ENCODE results near the gene LLGL2. TPM values are rescaled to one million over a fixed set of nuclear protein-coding genes. Genes with fewer than 3 reads are reported as not detected.
"Not testable (repeated sequence)": the region's sequence is repeated elsewhere in the genome, so short reads cannot be mapped to it uniquely, and the experiment has no call there.

LLGL2 gene
- total RNA-seq (2014; rRNA removed; shearing (Covaris generic); ENCODE audit: low replicate concordance): 0.39 and 3.9 TPM in 2 replicates

GRCh38 chr17:75524970-75525805, at the start of gene LLGL2:
TSS of gene LLGL2 (plus strand) at chr17:75525697. CDS start at chr17:75543427, 17,730 bp downstream.
- no peaks in the 10 kb centered on the region for H3K9me3 ChIP-seq
- H3K36me3 ChIP-seq: no peaks in the 10 kb centered on the region; the same call in 1 of the 2 replicates
- H3K4me3 ChIP-seq: no peak within 1 kb of the TSS
- DNase-seq: no peak
- H3K27me3 ChIP-seq: no peaks in the 10 kb centered on the region

GRCh38 chr17:75475851-75476250, 49.6 kb upstream of the LLGL2 start:
- no peaks in the 10 kb centered on the region for H3K9me3 ChIP-seq
- peaks cover 5% of the 10 kb centered on the region for H3K36me3 ChIP-seq
- no peaks in the 10 kb centered on the region for H3K27me3 ChIP-seq
- no peak overlapping the region for H3K4me3 ChIP-seq
- no peak for DNase-seq

- H3K9me3 ChIP-seq: no peaks in the 10 kb centered on the region
- H3K4me3 ChIP-seq: no peak overlapping the region
- no peak for DNase-seq
- H3K27me3 ChIP-seq: no peaks in the 10 kb centered on the region
- peaks cover 5% of the 10 kb centered on the region for H3K36me3 ChIP-seq
Measured at GRCh38 chr17:75476271-75476671, 49.2 kb upstream of the LLGL2 start.

GRCh38 chr17:75476752-75477489, 48.6 kb upstream of the LLGL2 start:
- H3K27me3 ChIP-seq: no peaks in the 10 kb centered on the region
- H3K36me3 ChIP-seq: peaks cover 5% of the 10 kb centered on the region
- H3K9me3 ChIP-seq: no peaks in the 10 kb centered on the region
- H3K4me3 ChIP-seq: no peak overlapping the region
- no peak for DNase-seq

- not testable (repeated sequence) for H3K9me3 ChIP-seq, H3K4me3 ChIP-seq, H3K36me3 ChIP-seq, H3K27me3 ChIP-seq, DNase-seq
Measured at GRCh38 chr17:75477490-75477862, 48.0 kb upstream of the LLGL2 start.

- no peaks in the 10 kb centered on the region for H3K27me3 ChIP-seq
- no peak overlapping the region for H3K4me3 ChIP-seq
- H3K36me3 ChIP-seq: peaks cover 2% of the 10 kb centered on the region
- no peaks in the 10 kb centered on the region for H3K9me3 ChIP-seq
- no peak for DNase-seq
Measured at GRCh38 chr17:75478508-75478907, 47.0 kb upstream of the LLGL2 start.

GRCh38 chr17:75480281-75480680, 45.2 kb upstream of the LLGL2 start:
- Histone ChIP-seq H3K36me3 (no peaks in the 10 kb centered on the region), H3K27me3 (no peaks in the 10 kb centered on the region), H3K9me3 (no peaks in the 10 kb centered on the region), H3K4me3 (no peak overlapping the region)
- no peak for DNase-seq

GRCh38 chr17:75481194-75482068, 44.1 kb upstream of the LLGL2 start:
- Histone ChIP-seq H3K4me3 (no peak overlapping the region), H3K9me3 (no peaks in the 10 kb centered on the region), H3K36me3 (no peaks in the 10 kb centered on the region), H3K27me3 (no peaks in the 10 kb centered on the region)
- no peak for DNase-seq

- DNase-seq: no peak
- Histone ChIP-seq H3K9me3 (no peaks in the 10 kb centered on the region), H3K27me3 (no peaks in the 10 kb centered on the region), H3K36me3 (no peaks in the 10 kb centered on the region), H3K4me3 (no peak overlapping the region)
Measured at GRCh38 chr17:75482098-75482942, 43.2 kb upstream of the LLGL2 start.

GRCh38 chr17:75485688-75486087, 39.8 kb upstream of the LLGL2 start:
- no peak for DNase-seq
- H3K9me3 ChIP-seq: no peaks in the 10 kb centered on the region
- no peaks in the 10 kb centered on the region for H3K27me3 ChIP-seq
- H3K36me3 ChIP-seq: no peaks in the 10 kb centered on the region
- no peak overlapping the region for H3K4me3 ChIP-seq

- Histone ChIP-seq H3K9me3 (no peaks in the 10 kb centered on the region), H3K4me3 (no peak overlapping the region), H3K27me3 (no peaks in the 10 kb centered on the region), H3K36me3 (no peaks in the 10 kb centered on the region)
- no peak for DNase-seq
Measured at GRCh38 chr17:75486151-75486550, 39.3 kb upstream of the LLGL2 start.

GRCh38 chr17:75486951-75487350, 38.5 kb upstream of the LLGL2 start:
- H3K4me3 ChIP-seq: no peak overlapping the region
- no peaks in the 10 kb centered on the region for H3K27me3 ChIP-seq
- H3K36me3 ChIP-seq: no peaks in the 10 kb centered on the region; the same call in 1 of the 2 replicates
- H3K9me3 ChIP-seq: no peaks in the 10 kb centered on the region
- no peak for DNase-seq

- no peaks in the 10 kb centered on the region for H3K9me3 ChIP-seq
- no peak for DNase-seq
- no peaks in the 10 kb centered on the region; the same call in 1 of the 2 replicates for H3K36me3 ChIP-seq
- H3K4me3 ChIP-seq: no peak overlapping the region
- H3K27me3 ChIP-seq: no peaks in the 10 kb centered on the region
Measured at GRCh38 chr17:75487351-75488070, 38.0 kb upstream of the LLGL2 start.

GRCh38 chr17:75488693-75489510, 36.6 kb upstream of the LLGL2 start:
- Histone ChIP-seq H3K27me3 (no peaks in the 10 kb centered on the region), H3K36me3 (no peaks in the 10 kb centered on the region; the same call in 1 of the 2 replicates), H3K9me3 (no peaks in the 10 kb centered on the region), H3K4me3 (no peak overlapping the region)
- no peak for DNase-seq

GRCh38 chr17:75489511-75489955, 36.0 kb upstream of the LLGL2 start:
- DNase-seq: no peak
- Histone ChIP-seq H3K9me3 (no peaks in the 10 kb centered on the region), H3K36me3 (no peaks in the 10 kb centered on the region; the same call in 1 of the 2 replicates), H3K27me3 (no peaks in the 10 kb centered on the region), H3K4me3 (no peak overlapping the region)
